Renal pelvis (tissue), 4 donors: ENCODE data around the gene PERM1. TPM values are rescaled to one million over a fixed set of nuclear protein-coding genes. Genes with fewer than 3 reads are reported as not detected.

Source experiments
- DNase-seq: peaks from one replicate; pipeline ENCODE4 v3.0.0-alpha.2; 2013
- polyA plus RNA-seq, 3 donors: library from polyadenylated mRNA; unstranded; fragments of 120-200 nt; gene quantifications; one replicate each; pipeline ENCODE4 v1.2.1, GENCODE V29; 2013; ENCODE audit not compliant: insufficient read length in 3 of 3

Gene PERM1
- polyA plus RNA-seq, 3 donors, result 0.13 to 0.57 (median 0.28) TPM

DNA sequence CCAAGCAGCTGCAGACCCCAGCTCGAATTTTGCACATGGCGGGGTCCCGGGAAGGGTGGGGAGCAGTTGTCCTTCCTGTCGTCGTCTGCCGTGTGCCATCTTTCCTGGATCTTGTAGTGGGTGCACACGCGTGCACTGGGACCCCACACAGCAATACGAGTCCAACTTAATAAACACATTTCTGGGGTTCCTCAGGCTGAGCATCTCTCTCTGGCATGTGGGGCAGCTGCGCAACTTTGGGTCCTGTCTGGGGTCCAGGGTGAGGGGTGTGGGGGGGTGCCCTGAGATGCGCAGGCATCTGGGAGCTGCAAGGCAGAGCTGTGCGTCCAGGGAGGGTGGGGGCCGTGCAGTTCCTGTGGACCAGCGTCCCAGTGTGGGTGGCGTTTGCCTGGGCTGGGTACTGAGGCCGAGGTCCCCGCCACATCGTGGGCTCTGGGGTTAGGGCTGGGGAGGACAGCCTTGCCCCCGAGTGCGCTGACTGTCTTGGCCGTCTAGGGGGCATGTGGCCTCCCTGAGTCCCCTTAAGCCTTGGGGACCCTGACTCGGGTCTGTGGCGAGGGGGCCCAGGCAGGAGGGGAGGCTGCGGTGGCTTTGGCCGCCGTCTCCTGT, 16.3 kb downstream of the PERM1 start:
- no peak for DNase-seq

DNA sequence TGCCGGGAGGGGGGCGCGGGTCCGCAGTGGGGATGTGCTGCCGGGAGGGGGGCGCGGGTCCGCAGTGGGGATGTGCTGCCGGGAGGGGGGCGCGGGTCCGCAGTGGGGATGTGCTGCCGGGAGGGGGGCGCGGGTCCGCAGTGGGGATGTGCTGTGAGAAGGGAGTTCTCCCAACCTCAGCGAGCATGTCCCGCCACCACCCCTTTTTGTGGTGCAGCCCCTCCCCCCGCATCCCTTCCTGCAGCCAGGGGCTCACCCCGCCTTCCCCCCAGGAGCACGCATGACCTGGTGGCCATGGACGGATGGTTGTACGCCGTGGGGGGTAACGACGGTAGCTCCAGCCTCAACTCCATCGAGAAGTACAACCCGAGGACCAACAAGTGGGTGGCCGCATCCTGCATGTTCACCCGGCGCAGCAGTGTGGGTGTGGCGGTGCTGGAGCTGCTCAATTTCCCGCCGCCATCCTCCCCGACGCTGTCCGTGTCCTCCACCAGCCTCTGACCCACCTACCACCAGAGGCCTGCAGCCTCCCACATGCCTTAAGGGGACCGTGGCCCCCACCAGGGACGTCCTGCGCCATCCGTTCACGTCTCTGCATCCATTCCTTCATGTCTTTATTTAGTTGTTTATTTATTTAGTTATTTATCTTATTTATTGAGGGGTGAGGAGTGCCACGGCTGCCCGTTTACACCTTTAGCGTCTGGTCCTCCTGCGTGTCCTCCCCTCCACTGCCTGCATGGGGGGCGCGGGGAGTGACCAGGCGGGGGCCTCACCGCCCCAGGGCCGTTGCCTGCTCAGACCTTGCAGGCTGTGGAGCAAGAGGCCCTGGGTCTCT, 17.0 kb downstream of the PERM1 start:
- no peak for DNase-seq

DNA sequence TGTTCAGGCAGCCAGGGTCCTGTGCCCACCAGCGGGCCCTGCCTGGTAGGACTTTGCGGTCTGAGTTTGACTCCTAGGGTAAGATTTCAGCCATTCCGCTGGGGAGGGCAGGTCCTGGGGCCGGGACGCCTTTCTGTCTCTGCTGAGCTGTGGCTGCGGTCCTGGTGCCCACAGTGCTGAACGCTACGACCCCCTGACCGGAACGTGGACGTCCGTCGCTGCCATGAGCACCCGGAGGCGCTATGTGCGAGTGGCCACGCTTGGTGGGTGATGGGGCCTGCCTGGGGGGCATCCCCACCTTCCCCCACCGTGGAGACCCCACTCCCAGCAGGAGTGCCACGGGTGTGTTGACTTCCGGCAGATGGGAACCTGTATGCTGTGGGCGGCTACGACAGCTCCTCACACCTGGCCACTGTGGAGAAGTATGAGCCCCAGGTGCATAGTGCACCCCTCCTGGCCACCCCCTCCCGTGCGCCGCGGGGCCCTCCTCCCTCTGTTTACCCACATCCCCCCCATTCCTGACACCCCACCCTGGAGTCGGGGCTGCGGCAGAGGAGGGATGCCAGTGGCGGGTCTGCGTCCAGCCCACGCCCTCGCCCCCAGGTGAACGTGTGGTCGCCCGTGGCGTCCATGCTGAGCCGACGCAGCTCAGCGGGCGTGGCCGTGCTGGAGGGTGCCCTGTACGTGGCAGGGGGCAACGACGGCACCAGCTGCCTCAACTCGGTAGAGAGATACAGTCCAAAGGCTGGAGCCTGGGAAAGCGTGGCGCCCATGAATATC, 18.0 kb downstream of the PERM1 start:
- no peak for DNase-seq

DNA sequence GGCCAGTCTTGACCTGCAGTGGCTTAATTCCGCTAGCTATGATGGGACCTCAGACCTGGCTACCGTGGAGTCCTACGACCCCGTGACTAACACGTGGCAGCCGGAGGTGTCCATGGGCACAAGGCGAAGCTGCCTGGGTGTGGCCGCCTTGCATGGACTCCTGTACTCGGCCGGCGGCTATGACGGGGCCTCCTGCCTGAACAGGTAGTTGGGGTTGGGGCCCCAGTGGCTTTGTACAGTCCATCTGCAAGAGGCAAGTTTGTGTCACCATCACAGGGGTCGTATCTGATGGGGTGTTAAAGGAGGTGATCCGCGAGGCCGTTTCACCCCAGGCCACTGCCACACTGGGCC, 18.6 kb downstream of the PERM1 start:
- DNase-seq, result no peak

DNA sequence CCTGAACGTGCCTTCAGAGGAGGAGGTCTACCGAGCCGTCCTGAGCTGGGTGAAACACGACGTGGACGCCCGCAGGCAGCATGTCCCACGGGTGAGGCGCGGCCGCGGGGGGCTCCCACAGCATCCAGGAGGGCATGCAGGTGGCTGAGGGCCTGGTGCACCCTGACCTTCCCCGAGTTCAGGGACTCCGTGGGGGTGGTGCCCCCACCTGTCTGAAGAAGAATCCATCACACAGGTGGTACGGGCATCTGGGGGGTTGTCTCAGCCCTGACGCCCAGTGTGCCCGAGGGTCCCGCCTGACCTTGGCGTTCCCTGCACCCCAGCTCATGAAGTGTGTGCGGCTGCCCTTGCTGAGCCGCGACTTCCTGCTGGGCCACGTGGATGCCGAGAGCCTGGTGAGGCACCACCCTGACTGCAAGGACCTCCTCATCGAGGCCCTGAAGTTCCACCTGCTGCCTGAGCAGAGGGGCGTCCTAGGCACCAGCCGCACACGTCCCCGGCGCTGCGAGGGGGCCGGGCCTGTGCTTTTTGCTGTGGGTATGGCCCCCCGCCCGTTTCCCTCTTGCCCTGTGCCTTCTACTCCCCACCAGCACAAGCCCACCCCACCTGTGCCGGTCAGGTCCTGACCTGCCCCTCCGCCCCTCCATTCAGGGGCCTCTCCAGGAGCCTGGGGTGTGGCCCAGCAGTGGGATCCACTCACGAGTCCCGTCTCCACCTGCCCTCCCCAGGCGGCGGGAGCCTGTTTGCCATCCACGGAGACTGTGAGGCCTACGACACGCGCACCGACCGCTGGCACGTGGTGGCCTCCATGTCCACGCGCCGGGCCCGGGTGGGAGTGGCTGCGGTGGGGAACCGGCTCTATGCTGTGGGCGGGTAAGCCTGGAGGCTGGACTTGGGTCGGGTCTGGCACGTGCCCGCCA, 19.3 kb downstream of the PERM1 start:
- no peak for DNase-seq

DNA sequence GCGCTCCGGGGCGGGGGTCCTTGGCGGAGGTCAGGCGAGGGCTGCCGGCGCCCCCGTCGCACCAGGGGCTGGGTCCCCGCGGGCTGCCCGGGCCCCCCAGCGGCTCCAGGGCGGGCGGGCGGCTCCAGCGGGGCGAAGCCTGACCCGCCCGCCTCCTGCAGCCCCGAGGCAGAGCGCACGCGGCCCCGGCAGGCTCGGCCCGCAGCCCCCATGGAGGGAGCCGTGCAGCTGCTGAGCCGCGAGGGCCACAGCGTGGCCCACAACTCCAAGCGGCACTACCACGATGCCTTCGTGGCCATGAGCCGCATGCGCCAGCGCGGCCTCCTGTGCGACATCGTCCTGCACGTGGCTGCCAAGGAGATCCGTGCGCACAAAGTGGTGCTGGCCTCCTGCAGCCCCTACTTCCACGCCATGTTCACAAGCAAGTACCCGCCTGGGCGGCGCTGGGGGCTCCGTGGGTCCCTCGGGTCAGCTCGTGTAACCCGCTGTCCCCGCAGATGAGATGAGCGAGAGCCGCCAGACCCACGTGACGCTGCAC, 20.7 kb downstream of the PERM1 start:
- no peak for DNase-seq

DNA sequence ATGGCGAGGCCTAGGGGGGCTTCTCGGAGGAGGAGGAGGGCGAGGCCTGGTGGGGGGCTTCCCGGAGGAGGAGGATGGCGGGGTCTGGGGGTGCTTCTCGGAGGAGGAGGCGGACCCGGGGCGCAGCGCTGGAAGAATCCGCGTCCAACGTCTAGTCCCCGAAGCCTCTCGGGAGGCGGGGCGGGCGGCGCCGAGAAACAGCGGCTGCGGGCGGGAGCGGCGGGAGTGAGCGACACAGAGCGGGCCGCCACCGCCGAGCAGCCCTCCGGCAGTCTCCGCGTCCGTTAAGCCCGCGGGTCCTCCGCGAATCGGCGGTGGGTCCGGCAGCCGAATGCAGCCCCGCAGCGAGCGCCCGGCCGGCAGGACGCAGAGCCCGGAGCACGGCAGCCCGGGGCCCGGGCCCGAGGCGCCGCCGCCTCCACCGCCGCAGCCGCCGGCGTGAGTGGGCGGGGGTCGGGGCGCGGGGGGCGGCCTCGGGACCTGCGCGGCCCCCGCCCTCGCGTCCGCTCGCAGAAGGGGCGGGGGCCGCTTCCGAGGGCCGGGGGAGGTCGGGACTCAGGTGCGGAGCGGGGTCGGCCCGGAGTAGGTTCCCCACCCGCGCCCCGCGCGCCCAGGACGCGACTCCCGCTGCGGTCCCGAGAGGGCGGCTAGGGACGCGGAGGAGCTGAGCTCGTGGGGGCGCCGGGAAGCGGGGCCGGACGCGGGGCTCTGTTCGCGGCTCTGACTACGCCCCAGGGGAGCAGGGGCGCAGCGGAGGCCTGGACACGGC, 21.3 kb downstream of the PERM1 start, which contains the start of gene KLHL17:
TSS of gene KLHL17 (plus strand) at position 222 of the 769 bp plus-strand sequence. CDS start at position 332, 110 bp downstream.
- no peak for DNase-seq

DNA sequence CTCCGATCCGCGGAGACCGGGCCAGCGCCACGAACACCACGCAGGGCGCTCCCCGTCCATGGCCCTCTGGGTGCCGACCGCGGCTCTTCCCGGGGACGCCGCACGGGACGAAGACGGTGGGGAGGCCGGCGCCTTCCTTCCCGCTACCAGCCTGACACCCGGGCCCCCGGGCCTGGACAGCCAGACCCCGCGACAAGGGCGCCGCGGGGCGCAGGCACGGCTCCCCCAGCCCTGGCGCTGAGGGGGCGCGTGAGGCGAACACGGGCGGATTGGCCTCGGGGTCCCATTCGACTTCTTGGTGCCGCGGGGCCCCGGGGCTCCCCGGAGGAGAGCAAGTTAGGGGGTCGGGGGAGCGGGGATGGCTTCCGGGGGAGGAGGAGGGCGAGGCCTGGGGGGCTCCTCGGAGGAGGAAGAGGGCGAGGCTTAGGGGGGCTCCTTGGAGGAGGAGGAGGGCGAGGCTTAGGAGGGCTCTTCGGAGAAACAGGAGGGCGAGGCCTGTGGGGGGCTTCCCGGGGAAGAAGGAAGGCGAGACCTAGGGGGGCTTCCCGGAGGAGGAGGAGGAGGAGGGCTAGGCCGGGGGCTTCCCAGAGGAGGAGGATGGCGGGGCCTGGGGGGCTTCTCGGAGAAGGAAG, 22.0 kb downstream of the PERM1 start:
- DNase-seq, result no peak

DNA sequence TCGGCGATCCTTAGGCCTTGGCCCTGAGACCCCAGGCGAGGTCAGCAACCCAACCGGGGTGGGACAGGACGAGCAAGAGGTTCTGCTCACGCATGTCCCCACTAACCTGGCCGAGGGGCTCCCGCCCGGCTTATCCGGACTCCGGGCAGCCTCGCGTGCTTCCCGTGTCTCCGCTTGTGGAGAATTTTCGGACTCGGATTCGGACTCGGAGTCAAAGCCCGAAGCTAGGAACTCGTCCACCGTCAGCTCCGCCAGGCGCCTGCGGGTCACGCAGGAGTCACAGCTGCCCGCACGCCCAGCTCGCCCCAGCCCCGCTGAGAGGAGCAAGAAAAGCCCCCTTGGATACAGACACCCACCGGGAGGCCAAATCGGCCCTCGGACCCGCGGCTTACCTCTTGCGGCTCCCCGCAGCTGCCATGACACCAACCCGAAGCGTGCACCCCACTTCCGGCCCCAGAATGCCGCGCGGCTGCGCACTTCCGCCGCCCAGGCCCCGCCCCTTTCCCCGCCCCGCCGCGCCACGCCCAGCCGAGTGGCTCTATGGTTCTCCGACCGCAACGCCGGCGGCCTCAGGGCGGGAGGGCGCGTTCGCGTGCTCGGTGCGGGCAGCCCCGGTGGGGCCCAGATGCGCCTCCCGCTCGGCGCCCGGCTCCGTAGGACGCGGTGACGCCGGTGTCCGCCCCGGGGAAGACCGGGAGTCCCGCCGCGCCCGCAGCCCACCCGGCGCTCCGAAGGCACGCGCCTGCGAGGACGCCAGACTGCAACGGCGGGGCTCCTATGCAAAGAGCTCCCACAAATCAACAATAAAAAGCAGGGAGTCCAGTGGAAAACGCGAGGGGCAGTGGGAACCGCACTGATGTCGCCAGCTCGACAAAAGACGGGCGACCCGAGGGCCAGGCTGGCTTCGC, 22.8 kb downstream of the PERM1 start, which contains the start of gene NOC2L:
TSS of gene NOC2L (minus strand) at position 434 of the 908 bp plus-strand sequence. CDS start at position 418, 16 bp downstream.
- peak; percentile 90 for DNase-seq

DNA sequence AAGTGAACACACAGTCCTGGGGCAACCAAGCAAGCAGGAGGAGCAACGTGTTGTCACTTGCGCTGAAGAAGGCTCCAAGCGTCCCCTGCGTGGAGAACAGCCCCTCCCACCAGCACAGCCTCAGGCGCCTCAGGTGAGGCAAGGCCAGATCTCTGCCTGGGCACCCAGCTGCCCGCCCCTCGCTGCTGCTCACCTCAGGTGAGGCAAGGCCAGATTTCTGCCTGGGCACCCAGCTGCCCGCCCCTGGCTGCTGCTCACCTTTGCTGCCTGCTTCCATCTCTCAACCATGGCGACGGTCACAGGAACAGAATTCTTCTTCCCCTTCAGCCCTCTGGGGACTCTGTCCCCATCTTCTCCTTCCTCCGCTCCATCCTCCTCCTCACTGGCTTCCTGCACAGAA, 25.3 kb downstream of the PERM1 start:
- DNase-seq, result no peak

DNA sequence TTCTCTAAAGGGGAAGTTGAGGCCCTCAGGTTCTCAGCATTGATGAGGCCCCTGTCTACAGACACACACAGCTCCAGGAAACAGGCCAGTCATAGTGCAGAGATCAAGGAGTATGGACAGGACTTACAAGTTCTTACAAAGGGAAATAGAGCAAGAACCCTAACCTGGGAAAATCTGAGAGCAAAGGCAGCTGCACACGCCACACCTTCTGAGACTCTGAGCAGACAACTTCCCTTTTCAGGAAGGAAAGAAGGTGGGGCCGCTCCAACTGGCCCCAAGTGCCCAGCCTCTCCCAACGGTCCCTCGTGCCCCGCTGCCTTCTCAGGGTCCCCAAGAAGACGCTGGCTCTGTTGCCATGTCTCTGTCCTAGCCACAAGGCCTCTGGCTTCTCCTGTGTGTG, 26.4 kb downstream of the PERM1 start:
- no peak for DNase-seq

DNA sequence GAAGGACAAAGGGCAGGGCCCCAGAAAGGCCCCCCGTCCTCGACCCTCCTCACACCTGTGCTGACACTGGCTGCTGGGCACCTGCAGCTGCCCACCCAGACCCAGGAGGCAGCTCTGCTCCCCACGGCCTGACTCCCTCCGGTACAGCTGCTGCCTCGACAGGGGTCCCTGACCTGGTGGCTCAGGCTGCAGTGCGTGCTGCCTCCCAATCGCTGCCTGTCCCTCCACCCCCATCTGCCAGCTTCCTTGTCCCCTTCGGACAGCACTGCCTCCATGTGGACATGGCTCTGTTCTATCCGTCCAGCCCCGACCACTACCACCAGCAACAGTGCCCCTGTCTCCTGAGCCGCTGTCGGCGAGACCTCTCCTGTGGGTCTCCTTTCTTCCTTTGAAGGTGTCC, 27.0 kb downstream of the PERM1 start:
- no peak for DNase-seq

DNA sequence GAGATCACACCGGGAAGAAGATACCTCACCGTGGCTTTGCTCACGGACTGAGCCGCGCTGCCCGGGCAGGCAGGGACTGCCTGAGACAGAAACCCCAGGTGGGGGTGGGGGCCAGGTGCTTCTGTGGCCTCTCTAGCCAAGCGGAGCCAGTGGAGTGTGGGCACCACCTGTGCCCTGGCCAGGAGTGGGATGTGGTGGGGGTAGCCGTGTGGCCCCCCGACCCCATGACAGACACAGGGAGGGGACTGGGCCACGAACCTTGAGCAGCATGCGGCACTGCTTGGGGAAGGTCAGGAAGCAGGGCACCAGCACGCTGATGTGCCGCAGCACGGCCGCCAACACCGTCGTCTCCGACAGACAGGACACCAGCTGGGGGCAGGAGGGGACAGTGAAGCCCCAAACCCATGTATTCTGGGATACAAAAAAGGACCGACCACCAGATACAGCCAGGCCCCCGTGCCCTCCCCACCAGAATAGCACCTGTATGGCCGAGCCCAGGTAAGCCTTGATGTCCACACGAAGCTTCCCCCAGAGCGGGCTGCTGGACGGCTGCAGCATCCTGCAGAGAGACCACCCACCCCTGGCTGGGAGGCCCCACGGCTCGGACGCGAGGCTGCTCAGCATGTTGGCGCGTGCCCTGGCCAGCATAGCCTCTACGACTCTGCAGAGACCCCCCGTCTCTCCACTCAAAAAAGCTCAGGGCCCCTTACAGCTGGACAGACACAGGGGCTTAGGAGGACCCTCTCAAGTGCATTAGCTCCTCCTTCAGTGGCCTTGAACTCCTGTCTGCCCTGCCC, 28.2 kb downstream of the PERM1 start:
- DNase-seq, result no peak

DNA sequence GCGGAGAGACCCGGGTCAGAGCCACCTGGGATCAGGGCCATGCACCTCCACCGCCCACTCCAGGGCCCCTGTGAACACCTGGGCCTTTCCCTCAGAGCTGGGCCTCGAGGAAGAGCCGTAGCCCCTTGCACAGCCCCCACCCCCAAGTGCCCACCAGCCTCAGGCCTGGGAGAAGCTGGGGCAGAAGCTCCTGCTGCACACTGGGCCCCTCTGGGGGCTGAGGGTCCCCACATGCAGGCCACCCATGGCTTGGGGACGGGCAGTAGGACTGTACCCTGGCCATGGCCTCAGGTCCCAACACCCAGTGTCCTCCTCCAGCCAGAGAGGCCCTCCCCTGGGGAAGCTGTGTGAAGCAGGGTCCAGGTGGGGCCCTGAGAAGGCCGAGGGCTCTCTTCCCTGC, 29.3 kb downstream of the PERM1 start:
- no peak for DNase-seq

DNA sequence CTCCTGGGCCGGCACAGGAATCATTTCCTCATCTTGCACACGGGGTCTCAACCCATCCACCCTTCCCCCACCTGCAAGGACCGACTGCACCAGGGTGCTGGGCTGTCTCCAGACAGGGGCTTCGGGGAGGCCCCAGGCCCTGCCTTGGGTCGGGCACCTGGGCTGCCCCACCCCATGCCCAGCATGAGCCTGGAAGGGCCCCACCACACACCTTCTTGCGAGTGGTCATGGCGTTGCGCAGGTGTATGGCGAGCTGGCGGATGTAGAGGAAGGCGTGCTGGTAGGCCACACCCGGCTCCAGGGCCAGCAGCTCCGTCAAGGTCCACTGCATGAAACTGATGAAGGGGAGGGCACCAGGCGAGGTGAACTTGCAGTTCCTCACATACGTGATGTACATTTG, 29.7 kb downstream of the PERM1 start:
- no peak for DNase-seq

DNA sequence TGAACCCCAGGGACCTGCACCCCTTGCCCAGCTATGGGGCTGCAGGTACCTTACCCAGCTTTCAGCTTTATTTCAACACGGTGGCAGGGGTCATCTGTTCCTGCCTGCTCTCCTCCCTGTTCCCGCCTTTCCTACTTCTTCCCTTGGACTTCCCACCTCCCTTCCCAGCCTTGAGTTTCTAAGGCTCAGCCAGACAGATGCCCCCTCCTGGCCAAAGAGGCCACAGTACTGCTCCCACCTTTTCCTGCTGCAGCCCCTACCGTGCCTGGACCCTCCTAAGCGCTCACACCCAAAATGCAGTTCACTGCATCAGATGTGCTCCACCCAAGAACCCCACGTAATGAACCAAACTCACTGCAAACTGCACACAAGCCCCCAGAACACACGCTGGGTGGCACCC, 30.5 kb downstream of the PERM1 start:
- no peak for DNase-seq

DNA sequence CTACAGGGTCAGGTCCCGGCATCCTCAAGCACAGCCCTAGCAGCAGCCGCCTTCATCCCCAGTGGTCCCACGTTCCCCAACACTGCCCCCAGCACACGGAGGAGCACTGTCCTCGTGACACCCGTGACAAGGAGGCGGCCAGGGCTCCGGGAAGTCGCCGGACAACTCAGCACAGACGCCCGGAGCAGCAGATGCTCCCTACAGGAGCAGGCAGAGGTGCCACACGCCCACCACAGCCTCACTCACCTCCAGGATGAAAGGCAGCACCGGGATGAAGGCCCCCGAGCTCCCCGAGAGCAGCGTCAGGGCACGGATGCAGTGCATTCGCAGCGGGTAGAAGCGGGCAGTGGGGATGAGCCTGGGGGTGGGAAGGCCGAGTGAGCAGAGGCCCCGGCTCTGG, 31.0 kb downstream of the PERM1 start:
- no peak for DNase-seq

DNA sequence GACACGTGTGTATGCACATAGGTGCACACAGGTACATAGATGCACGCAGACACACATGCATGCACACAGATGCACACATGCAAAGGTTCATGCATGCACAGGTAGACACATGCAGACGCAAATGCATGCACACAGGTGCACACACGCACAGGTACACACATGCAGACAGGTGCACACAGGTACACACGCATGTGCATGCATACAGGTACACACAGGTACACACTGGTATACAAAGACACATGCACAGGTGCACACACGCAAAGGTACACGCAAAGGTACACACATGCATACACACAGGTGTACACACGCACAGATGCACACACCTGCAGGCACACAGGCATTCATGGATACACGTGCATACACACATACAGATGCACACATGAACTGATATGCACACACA, 31.6 kb downstream of the PERM1 start:
- DNase-seq, result no peak
